Naive thymus-derived CD4-positive, alpha-beta T cell (primary cell): ENCODE results near the gene EML6. TPM values are rescaled to one million over a fixed set of nuclear protein-coding genes. Genes with fewer than 3 reads are reported as not detected.

Experiments used
- ATAC-seq: fragments of 150-1000 bp; cut with Tn5 transposase; 2 replicates; pipeline ENCODE4 v1.10.0; 2021; ENCODE audit warnings: mild to moderate bottlenecking, moderate library complexity
- CTCF ChIA-PET: fragments of 350-600 bp; sonication (Branson Sonifier 250); formaldehyde crosslinking; loops from one replicate; lab custom pipeline; 2021; ENCODE audit warnings: antibody characterized with exemption; lab: Charles Lee
- POLR2A ChIA-PET: fragments of 350-600 bp; sonication (Branson Sonifier 250); formaldehyde crosslinking; loops from one replicate; lab custom pipeline; 2021; ENCODE audit warnings: antibody characterized with exemption, inconsistent platforms; lab: Charles Lee
- DNase-seq, 9 donors: peaks; one replicate each; pipeline versions ENCODE4 v3.0.0 to v3.0.0-alpha.2; 2020 to 2022; ENCODE audit warnings: mixed read lengths in 1 of 9
- H3K27ac ChIP-seq: one replicate; pipeline ENCODE4 v1.7.0; 2013; ENCODE audit warnings: mild to moderate bottlenecking, low read depth, low read length, moderate library complexity
- H3K27me3 ChIP-seq, 2 donors: one replicate each; pipeline ENCODE4 v1.7.0; 2013; ENCODE audit warnings: low read length in 2 of 2, mild to moderate bottlenecking in 2 of 2, moderate library complexity in 2 of 2; ENCODE audit not compliant: control insufficient read depth in 2 of 2, insufficient read depth in 2 of 2
- H3K36me3 ChIP-seq, 3 experiments: 1 replicate in 2 of 3; 2 replicates in 1 of 3; pipeline ENCODE4 v1.7.0; 2013; ENCODE audit warnings: low read length in 3 of 3, mild to moderate bottlenecking in 3 of 3, moderate library complexity in 1 of 3; ENCODE audit not compliant: insufficient read depth in 3 of 3, control insufficient read depth in 2 of 3
- H3K4me1 ChIP-seq, 2 donors: one replicate each; pipeline ENCODE4 v1.7.0; 2013; ENCODE audit warnings: low read length in 2 of 2, mild to moderate bottlenecking in 2 of 2, moderate library complexity in 1 of 2; ENCODE audit not compliant: control insufficient read depth in 2 of 2, insufficient read depth in 2 of 2
- H3K4me3 ChIP-seq: 2 replicates; pipeline ENCODE4 v1.7.0; 2013; ENCODE audit warnings: mild to moderate bottlenecking, low read length
- H3K9me3 ChIP-seq, 3 experiments: 1 replicate in 2 of 3; 2 replicates in 1 of 3; pipeline ENCODE4 v1.7.0; 2013; ENCODE audit warnings: low read length in 3 of 3; ENCODE audit not compliant: control insufficient read depth in 2 of 3
- H3K27ac Mint-ChIP-seq, 9 donors: one replicate each; pipeline ENCODE4 v1.8.0; 2020 to 2022; ENCODE audit warnings: mixed read lengths in 9 of 9, mild to moderate bottlenecking in 8 of 9, moderate library complexity in 5 of 9, inconsistent platforms in 2 of 9
- H3K27me3 Mint-ChIP-seq, 5 donors: one replicate each; pipeline ENCODE4 v1.8.0; 2021 to 2022; ENCODE audit warnings: mixed read lengths in 5 of 5, mild to moderate bottlenecking in 1 of 5
- H3K36me3 Mint-ChIP-seq, 5 donors: one replicate each; pipeline ENCODE4 v1.8.0; 2020 to 2022; ENCODE audit warnings: mixed read lengths in 5 of 5, mild to moderate bottlenecking in 3 of 5, inconsistent platforms in 1 of 5
- H3K4me1 Mint-ChIP-seq, 7 donors: one replicate each; pipeline ENCODE4 v1.8.0; 2020 to 2022; ENCODE audit warnings: mixed read lengths in 7 of 7, mild to moderate bottlenecking in 3 of 7, inconsistent platforms in 1 of 7
- H3K4me3 Mint-ChIP-seq, 10 donors: one replicate each; pipeline ENCODE4 v1.8.0; 2020 to 2022; ENCODE audit warnings: mild to moderate bottlenecking in 10 of 10, mixed read lengths in 10 of 10, moderate library complexity in 6 of 10, inconsistent platforms in 2 of 10
- H3K9me3 Mint-ChIP-seq, 11 donors: one replicate each; pipeline ENCODE4 v1.8.0; 2020 to 2022; ENCODE audit warnings: mixed read lengths in 11 of 11, mild to moderate bottlenecking in 4 of 11, inconsistent platforms in 1 of 11, moderate library complexity in 1 of 11
- intact Hi-C, 2 donors: fragments of 100-400 bp; cut with micrococcal nuclease; formaldehyde crosslinking; loops; one replicate each; pipeline ENCODE4 v1.15.1; 2023
- polyA plus RNA-seq, 2 donors: library from polyadenylated mRNA; unstranded; fragments of 300-500 nt; fragmentation: Illumina TruSeq; gene quantifications; one replicate each; pipeline ENCODE4 v1.2.3, GENCODE V29; 2021
- total RNA-seq, 6 experiments: library from RNA in 5 of 6; stranded (reverse) in 5 of 6; gene quantifications; 1 replicate in 5 of 6; 2 replicates in 1 of 6; pipeline ENCODE4 v1.2.3 and lab custom pipeline; 2021 to 2026

The EML6 gene
- total and polyA plus RNA-seq, 7 experiments from 2014 or later = 0.32 to 2.5 (median 1.5) TPM; not detected in 2

DNA sequence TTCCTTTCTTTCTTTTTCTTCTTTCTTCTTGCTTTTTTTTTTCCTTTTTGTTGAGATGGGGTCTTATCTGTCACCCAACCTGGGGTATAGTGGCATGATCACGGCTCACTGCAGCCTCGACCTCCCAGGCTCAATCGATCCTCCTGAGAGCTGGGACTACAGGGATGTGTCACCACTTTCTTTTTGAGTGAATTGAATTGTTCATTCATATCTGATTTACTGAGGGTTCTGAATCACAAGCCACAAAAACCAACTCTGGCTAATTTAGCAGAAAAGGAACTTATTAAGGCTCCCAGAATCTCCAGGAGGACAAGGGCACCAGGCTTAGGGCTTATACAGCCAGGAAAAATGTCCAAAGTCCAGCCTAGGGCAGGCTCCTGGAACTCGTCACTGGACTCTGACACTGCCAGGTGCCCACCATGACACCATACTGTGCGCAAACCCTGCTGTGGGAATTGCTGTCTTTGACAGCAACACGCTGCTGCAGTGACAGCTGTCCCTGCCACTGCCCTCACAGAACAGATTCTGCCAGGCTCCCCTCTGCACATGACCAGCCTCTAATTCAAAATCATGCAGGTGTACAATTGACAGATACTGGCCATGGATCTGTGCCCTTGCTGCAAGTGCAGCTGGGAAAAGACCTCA, 42.9 kb upstream of the EML6 start:
- H3K4me1 Mint-ChIP-seq = peaks cover 4 to 58% (median 7%) of the 10 kb centered on the region in 7 donors
- Histone ChIP-seq H3K4me3 (no peak overlapping the region), H3K27me3 (no peaks in the 10 kb centered on the region), H3K4me1 (no peaks in the 10 kb centered on the region), H3K9me3 (no peaks in the 10 kb centered on the region), H3K36me3 (no peaks in the 10 kb centered on the region), H3K27ac (no peak overlapping the region)
- peaks cover 0 to 3% (median 0%) of the 10 kb centered on the region in 11 donors for H3K9me3 Mint-ChIP-seq
- H3K36me3 Mint-ChIP-seq = peaks cover 0 to 8% (median 0%) of the 10 kb centered on the region in 5 donors
- peak overlapping the region in 1 of 10 donors; percentile 91 for H3K4me3 Mint-ChIP-seq
- ChIA-PET CTCF (no interaction called here), POLR2A (interaction anchor here (0.7 kb wide), 1 partner anchor 118 kb away, joined by 4 read pairs; no protein-coding TSS in a partner anchor)
- DNase-seq = peak in 1 of 9 donors; percentile 53
- H3K27ac Mint-ChIP-seq = peak overlapping the region in 1 of 9 donors; percentile 82
- peaks cover 0 to 51% (median 4%) of the 10 kb centered on the region in 5 donors for H3K27me3 Mint-ChIP-seq
- ATAC-seq = peak; percentile 24
- intact Hi-C loops = loop anchor here in 1 of 2 donors (1.0 to 2.0 kb wide), 2 partner anchors 24 to 43 kb away; partner anchors contain the start of gene EML6

DNA sequence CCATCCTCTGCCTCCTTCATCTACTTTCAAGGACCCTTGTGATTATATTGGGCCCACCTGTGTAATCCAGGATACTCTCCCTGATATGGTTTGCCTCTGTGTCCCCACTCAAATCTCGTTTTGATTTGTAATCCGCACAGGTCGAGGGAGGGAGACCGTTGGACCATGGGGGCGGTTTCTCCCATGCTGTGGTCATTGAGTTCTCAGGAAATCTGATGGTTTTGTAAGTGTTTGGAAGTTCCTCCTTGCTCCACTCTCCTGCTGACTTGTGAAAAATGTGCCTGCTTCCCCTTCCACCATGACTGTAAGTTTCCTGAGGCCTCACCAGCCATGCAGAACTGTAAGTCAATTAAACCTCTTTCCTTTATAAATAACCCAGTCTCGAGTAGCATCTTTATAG, 42.0 kb upstream of the EML6 start:
- peaks cover 0 to 8% (median 0%) of the 10 kb centered on the region in 5 donors for H3K36me3 Mint-ChIP-seq
- H3K27ac Mint-ChIP-seq = peak overlapping the region in 2 of 9 donors; percentile 68 to 82

DNA sequence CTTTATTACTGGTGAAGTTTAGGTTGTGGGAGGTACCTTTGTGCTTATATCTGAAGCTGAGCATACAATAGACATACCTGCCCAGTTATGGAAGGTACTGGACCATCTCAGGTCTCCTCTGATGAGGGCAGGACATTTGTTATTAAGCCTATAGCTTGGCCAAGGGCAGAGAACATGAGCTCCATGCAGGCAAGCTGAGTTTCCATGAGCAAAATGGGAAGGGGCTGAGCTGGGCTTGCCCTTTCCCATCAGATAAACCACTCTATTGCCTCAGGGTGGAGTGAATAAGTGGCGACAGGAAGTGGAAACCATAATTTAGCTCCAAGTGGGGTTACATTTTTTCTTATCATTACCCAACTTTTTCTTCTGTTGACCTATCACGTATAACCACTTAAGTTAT, 39.9 kb upstream of the EML6 start:
- Histone ChIP-seq H3K27ac (no peak overlapping the region), H3K36me3 (no peaks in the 10 kb centered on the region), H3K27me3 (no peaks in the 10 kb centered on the region), H3K9me3 (no peaks in the 10 kb centered on the region), H3K4me1 (no peaks in the 10 kb centered on the region), H3K4me3 (no peak overlapping the region)
- DNase-seq (no peak), ATAC-seq (no peak)
- CTCF ChIA-PET = interaction anchor here (0.6 to 1.1 kb wide), 2 partner anchors 9 to 900 kb away, joined by 3 read pairs; no protein-coding TSS in a partner anchor
- peaks cover 0 to 3% (median 0%) of the 10 kb centered on the region in 11 donors for H3K9me3 Mint-ChIP-seq
- peaks cover 7 to 64% (median 12%) of the 10 kb centered on the region in 7 donors for H3K4me1 Mint-ChIP-seq
- H3K27ac Mint-ChIP-seq = no peak overlapping the region
- H3K27me3 Mint-ChIP-seq = peaks cover 0 to 40% (median 4%) of the 10 kb centered on the region in 5 donors
- H3K36me3 Mint-ChIP-seq = peaks cover 0 to 8% (median 0%) of the 10 kb centered on the region in 5 donors
- intact Hi-C loops = loop anchor here in 1 of 2 donors (2.0 kb wide), 1 partner anchor 13 kb away; no protein-coding TSS in a partner anchor
- H3K4me3 Mint-ChIP-seq = no peak overlapping the region
- POLR2A ChIA-PET = no interaction called here

More for the DNA sequence above, 42.0 kb upstream of the EML6 start:
- no peak overlapping the region for H3K27ac ChIP-seq
- peaks cover 0 to 3% (median 0%) of the 10 kb centered on the region in 11 donors for H3K9me3 Mint-ChIP-seq
- no peaks in the 10 kb centered on the region for H3K9me3 ChIP-seq
- no peaks in the 10 kb centered on the region for H3K27me3 ChIP-seq
- H3K4me1 Mint-ChIP-seq = peaks cover 4 to 59% (median 7%) of the 10 kb centered on the region in 7 donors
- intact Hi-C loops = loop anchor here in 1 of 2 donors (2.0 kb wide), 1 partner anchor 23 kb away; no protein-coding TSS in a partner anchor
- H3K4me3 ChIP-seq = no peak overlapping the region
- CTCF ChIA-PET = interaction anchor here (0.8 kb wide), 1 partner anchor 12 kb away, joined by 3 read pairs; no protein-coding TSS in a partner anchor
- DNase-seq (no peak), ATAC-seq (no peak)
- no peaks in the 10 kb centered on the region for H3K4me1 ChIP-seq
- no peaks in the 10 kb centered on the region for H3K36me3 ChIP-seq
- POLR2A ChIA-PET = interaction anchor here (0.6 kb wide), 1 partner anchor 521 kb away, joined by 4 read pairs; no protein-coding TSS in a partner anchor
- peaks cover 0 to 49% (median 4%) of the 10 kb centered on the region in 5 donors for H3K27me3 Mint-ChIP-seq
- H3K4me3 Mint-ChIP-seq = peak overlapping the region in 1 of 10 donors; percentile 91

DNA sequence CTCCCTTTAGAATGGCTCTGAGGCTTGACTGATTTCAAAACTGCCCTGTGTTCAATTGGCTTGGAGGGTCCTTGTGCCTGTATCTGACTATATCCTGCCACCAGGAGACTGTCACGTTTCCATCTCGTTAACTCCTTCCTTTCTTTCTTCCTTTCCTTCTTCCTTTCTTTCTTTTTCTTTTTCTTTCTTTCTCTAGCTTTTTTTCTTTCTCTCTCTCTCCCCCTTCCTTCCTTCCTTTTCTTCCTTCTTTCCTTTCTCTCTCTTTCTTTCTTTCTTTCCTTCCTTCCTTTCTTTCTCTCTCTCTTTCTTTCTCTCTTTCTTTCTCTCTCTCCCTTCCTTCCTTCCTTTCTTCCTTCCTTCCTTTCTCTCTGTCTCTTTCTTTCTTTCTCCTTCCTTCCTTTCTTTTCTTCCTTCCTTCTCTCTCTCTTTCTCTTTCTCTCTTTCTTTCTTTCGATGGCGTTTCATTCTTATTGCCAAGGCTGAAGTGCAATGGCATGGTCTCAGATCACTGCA, 38.1 kb upstream of the EML6 start:
- H3K4me3 ChIP-seq = no peak overlapping the region
- H3K9me3 ChIP-seq = no peaks in the 10 kb centered on the region
- H3K36me3 ChIP-seq = no peaks in the 10 kb centered on the region
- ATAC-seq (no peak), DNase-seq (no peak)
- ChIA-PET CTCF (interaction anchor here (0.7 kb wide), 1 partner anchor 488 kb away, joined by 5 read pairs; no protein-coding TSS in a partner anchor), POLR2A (no interaction called here)
- H3K27me3 Mint-ChIP-seq = peaks cover 0 to 50% (median 7%) of the 10 kb centered on the region in 5 donors
- peak overlapping the region in 1 of 9 donors; percentile 92 for H3K27ac Mint-ChIP-seq
- no peak overlapping the region for H3K27ac ChIP-seq
- peaks cover 0 to 3% (median 0%) of the 10 kb centered on the region in 11 donors for H3K9me3 Mint-ChIP-seq
- no peak overlapping the region for H3K4me3 Mint-ChIP-seq
- H3K27me3 ChIP-seq = no peaks in the 10 kb centered on the region
- intact Hi-C loops = no loop called here
- peaks cover 5 to 62% (median 10%) of the 10 kb centered on the region in 7 donors for H3K4me1 Mint-ChIP-seq
- H3K36me3 Mint-ChIP-seq = peaks cover 0 to 8% (median 0%) of the 10 kb centered on the region in 5 donors
- H3K4me1 ChIP-seq = no peaks in the 10 kb centered on the region

DNA sequence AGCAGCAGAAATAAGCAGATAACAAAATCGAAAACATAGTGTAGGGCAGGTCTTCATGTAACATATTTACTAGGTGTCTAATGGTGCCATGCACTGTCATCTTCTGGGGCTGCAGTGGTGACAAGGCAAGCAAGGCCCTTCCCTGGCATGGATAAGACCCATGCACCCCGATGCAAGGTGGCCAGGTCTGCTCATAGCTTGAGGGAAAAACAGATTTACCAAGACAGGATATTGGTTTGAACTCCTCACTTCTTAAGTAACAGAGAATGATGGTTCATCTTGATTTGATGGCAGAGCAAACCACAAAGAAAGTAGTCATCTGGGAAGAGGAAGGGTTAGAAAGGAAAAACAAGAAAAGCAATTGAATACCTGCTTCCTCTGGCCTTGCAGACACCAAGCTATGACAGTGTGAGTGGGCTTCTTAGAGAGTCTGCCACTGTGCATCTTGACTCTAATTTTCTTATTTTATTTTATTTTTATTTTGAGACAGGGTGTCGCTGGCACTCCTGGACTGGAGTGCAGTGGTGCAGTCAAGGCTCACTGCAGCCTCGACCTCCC, 35.8 kb upstream of the EML6 start:
- ATAC-seq (no peak), DNase-seq (no peak)
- no peaks in the 10 kb centered on the region for H3K9me3 ChIP-seq
- ChIA-PET CTCF (no interaction called here), POLR2A (no interaction called here)
- intact Hi-C loops = no loop called here
- peaks cover 0 to 2% (median 0%) of the 10 kb centered on the region in 11 donors for H3K9me3 Mint-ChIP-seq
- no peak overlapping the region for H3K27ac Mint-ChIP-seq
- peak overlapping the region in 1 of 10 donors; percentile 43 for H3K4me3 Mint-ChIP-seq
- peaks cover 0 to 45% (median 4%) of the 10 kb centered on the region in 7 donors for H3K4me1 Mint-ChIP-seq
- H3K4me1 ChIP-seq = no peaks in the 10 kb centered on the region
- H3K27me3 Mint-ChIP-seq = peaks cover 0 to 58% (median 6%) of the 10 kb centered on the region in 5 donors
- H3K36me3 Mint-ChIP-seq = peaks cover 0 to 8% (median 0%) of the 10 kb centered on the region in 5 donors
- H3K27me3 ChIP-seq = no peaks in the 10 kb centered on the region
- H3K36me3 ChIP-seq = no peaks in the 10 kb centered on the region
- H3K27ac ChIP-seq = no peak overlapping the region
- no peak overlapping the region for H3K4me3 ChIP-seq

DNA sequence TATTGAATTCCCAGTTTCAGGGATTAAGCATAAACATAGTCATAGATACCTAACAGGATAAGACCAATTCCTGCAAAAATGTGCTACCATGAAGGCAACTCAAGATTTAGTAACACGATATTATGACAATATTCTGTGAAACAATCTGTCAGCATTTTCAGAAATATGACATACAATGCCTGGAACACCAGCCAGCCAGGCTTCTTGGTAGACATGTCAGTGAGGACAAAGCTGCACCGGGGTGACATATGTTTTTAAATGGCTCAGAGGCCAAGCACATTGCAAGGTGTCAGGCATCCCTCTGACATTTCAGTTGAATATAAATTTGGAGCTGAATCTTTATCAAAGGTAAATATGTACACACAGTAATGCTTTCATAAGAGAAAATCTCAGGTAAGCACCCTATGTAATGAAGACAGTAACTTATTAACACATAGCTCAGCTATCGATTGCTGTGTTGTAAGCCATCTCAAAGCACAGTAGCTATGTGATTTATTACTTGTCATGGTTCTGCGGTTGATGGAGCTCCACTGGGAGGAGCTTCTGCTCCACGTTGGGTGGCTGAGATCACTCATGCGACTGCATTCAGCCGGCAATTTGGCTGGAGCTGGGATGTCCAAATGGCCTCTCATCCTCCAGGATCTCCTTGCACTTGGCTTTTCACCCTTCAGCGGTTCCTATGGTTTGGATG, 31.9 kb upstream of the EML6 start:
- POLR2A ChIA-PET = interaction anchor here (0.6 kb wide), 1 partner anchor 631 kb away, joined by 3 read pairs; no protein-coding TSS in a partner anchor
- Histone ChIP-seq H3K9me3 (no peaks in the 10 kb centered on the region), H3K4me1 (no peaks in the 10 kb centered on the region), H3K27ac (no peak overlapping the region), H3K4me3 (no peak overlapping the region), H3K27me3 (no peaks in the 10 kb centered on the region), H3K36me3 (no peaks in the 10 kb centered on the region)
- Mint-ChIP-seq H3K9me3 (peaks cover 0 to 2% (median 0%) of the 10 kb centered on the region in 11 donors), H3K36me3 (peaks cover 0 to 3% (median 0%) of the 10 kb centered on the region in 5 donors), H3K4me1 (peaks cover 0 to 25% (median 4%) of the 10 kb centered on the region in 7 donors), H3K27me3 (peaks cover 0 to 43% (median 12%) of the 10 kb centered on the region in 5 donors), H3K27ac (no peak overlapping the region), H3K4me3 (no peak overlapping the region)
- DNase-seq = no peak
- no peak for ATAC-seq
- intact Hi-C loops = no loop called here
- CTCF ChIA-PET = interaction anchor here (0.7 to 1.2 kb wide), 3 partner anchors 8 to 169 kb away, joined by 3 read pairs; no protein-coding TSS in a partner anchor
